Activated T-cell treated with anti-CD3 and anti-CD28 coated beads, Interleukin-2, amount 50 U/mL, for 48 hours (primary cell): ENCODE data around the gene CCDC9.
A peak's percentile ranks its signal among the peaks of the same experiment; 100 is the strongest.

ENCODE experiments used
- DNase-seq, 2 experiments: peaks; one replicate each; pipeline ENCODE4 v3.0.0-alpha.2; 2020

Gene CCDC9

DNA sequence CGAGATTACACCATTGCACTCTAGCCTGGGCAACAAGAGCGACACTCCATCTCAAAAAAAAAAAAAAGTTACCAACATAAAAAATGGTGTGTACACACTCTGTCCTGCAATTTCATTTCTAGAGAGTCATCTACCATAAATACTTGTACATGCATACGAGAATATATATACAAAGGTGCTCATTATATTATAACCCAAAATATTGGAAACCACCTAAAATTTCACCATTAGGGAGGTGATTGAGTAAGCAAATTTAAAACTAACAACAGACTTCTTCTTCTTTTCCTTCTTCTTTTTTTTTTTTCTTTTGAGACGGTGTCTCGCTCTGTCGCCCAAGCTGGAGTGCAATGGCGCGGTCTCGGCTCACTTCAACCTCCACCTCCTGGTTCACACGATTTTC lies 45.9 kb downstream of the CCDC9 start:
- no peak for DNase-seq

DNA sequence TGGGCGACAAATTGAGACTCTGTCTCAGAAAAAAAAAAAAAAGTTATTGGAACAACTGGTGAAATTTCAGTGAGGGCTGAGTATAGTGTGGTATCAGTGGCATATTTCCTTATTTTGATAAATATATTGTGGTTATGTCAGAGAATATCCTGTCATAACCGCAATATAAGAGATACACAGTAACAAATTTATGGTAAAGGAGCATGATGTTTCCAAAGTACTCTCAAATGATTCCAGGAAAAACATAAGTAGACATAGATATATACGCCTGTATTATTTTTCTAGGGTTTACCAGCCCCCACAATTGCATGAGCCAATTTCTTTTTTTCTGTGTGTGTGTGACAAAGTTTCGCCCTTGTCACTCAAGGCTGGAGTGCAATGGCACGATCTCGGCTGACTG lies 47.6 kb downstream of the CCDC9 start:
- no peak for DNase-seq

DNA sequence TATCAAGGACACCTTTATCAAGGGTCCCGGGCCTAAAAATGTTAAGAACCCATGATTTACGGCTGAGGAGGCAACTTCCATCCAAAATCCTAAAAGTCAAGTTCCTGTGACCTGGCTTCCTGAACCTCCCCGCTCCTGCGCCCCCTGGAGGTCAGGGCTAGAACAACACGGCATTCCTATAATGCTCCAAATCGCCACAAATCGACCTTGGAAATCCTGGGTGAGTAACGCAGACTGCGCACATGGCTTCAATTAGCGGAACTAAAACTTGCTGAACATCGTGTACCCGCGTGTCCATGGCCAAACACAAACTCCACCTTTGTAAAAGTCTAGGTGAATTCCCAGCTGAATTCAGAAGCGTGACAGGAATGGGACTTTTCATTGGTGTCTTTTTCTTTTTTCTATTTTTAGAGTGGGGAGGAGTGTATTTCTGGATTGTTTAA lies 49.0 kb downstream of the CCDC9 start:
- peak; percentile 67 to 68 for DNase-seq

DNA sequence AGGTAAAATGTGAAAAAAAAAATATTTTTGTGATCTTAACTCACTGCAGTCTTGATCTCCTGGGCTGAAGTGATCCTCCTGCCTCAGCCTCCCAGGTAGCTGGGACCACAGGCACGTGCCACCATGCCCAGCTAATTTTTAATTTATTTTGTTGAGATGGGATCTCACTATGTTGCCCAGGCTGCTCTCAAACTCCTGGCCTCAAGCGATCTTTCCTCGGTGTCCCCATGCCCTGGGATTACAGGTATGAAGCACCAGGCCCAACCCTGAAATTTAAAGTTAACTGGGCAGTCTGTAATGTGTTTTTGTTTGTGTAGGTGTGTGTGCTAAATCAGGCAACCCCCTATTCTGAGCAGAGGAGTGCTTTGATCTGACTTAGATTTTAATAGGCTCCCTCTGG lies 50.0 kb downstream of the CCDC9 start:
- no peak for DNase-seq

DNA sequence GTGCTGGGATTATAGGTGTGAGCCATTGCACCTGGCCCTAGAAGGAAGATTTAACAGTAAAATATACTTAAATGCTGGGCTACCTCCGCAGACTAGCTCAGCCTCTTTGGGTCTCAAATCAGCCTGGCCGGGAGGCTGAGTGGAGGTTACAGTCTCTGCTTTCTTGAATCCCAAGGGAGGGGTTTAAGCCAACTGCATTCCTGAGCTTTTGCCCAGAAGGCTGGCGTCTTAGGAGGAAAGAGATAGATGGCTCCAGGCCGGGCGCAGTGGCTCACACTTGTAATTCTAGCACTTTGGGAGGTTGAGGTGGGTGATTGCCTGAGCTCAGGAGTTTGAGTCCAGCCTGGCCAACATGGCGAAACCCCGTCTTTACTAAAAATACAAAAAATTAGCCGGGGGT lies 52.7 kb downstream of the CCDC9 start:
- DNase-seq: no peak

DNA sequence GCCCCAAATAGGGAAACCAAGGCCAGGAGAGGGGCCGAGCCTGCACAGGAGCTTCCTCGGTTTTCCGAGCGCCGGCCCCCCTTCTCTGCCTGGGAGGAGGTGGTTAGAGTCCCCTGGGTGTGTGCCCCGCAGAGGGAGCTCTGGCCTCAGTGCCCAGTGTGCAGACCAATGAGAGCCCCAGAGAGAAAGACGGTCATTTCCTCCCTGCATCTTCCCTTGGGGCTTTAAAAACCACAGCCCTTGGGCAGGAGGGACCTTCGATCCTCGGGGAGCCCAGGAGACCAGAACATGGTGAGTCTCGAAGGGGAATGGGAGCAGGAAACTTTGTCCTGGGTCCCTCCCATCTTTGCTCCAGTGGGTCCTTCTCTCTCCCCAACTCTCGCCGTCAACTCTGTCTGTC lies 53.3 kb downstream of the CCDC9 start, which contains the start of gene C5AR1:
Gene C5AR1, plus strand, starts transcription at position 254 of the 400 bp plus-strand sequence. Its CDS starts 35 bp downstream, at position 289.
- DNase-seq: no peak

DNA sequence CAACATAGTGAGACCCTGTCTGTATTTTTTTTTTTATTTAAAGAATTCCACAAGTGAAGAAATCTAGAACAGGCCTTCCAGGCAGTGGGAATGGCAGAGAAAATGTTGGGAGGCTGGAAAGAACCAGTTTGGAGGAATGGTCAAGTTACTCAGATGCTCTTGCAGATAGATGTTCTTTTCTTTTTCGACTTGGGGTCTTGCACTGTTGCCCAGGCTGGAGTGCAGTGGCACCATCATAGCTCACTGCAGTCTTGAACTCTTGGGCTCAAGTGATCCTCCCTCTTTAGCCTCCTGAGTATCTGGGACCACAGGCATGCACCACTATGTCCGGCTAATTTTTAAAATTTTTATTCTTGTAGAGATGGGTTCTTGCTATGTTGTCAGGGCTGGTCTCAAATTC lies 54.0 kb downstream of the CCDC9 start:
- DNase-seq: no peak

DNA sequence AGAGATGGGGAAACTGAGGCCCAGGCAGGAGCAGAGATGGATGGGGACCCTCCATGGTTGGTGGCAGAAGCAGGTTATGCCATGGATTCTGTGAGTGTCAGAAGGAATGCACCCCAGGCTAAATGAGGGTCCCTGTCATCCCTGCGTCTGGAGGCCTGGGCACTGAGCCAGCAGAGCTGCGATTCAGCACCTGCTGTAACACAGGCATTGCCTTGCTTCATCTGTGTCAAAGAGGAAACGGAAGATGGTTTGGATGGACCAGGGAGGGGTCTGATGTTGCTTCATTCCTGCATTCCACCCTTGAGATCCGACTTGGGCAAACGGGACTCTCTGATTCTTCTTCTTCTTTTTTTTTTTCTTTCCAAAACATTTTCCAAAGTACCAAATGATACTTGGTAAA lies 54.5 kb downstream of the CCDC9 start:
- DNase-seq: no peak

DNA sequence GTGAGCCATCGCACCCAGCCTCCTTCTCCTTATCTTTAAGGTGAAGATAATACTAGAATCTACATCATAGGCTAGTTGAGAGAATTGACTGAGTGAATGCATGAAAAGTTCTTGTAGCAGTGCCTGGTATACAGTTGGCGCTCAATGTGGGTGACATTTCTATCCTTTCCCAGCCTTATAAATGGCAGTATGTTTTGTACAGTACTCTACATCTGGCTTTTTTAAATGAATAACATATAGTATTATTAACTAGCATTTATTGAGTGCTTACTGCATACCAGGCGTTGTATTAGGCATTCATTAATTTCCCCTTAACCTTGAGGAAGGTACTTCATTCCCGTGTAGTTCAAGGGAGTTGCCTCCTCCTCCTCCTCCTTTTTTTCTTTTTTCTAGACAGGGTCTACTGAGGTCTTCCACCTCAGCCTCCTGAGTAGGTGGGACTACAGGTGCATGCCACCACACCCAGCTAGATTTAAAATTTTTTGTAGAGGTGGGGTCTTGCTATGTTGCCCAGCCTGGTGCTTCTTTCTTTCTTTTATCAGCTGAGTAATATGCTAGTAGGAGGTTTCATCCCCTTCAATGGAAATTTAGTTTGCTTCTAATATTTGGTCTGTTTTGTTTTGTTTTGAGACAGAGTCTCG lies 56.2 kb downstream of the CCDC9 start:
- no peak for DNase-seq

DNA sequence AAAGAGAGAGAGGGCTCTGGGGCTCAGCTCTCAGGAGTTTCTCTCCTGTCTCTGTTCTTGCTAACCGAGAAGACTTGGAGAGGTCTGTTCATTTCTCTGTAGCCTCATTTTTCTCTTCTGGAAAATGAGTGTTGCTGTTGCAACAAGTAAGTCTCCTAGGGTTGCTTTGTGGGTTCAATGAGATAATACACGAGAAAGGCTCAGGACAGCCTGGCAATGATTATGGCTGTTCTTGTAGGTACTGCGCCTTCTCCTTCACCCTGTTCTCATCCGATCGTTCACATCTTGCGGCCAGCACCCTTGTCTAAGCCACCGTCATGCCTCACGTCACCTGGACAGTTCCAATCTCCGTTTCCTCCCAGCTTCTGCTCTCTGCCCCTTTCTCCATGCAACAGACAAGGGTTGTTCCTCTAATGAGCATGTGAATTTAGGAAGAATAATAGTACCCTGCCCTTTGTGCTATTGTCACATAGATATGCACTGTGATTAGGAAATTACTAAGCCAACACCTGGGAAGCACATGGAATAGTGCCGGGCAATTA lies 57.5 kb downstream of the CCDC9 start:
- no peak for DNase-seq

DNA sequence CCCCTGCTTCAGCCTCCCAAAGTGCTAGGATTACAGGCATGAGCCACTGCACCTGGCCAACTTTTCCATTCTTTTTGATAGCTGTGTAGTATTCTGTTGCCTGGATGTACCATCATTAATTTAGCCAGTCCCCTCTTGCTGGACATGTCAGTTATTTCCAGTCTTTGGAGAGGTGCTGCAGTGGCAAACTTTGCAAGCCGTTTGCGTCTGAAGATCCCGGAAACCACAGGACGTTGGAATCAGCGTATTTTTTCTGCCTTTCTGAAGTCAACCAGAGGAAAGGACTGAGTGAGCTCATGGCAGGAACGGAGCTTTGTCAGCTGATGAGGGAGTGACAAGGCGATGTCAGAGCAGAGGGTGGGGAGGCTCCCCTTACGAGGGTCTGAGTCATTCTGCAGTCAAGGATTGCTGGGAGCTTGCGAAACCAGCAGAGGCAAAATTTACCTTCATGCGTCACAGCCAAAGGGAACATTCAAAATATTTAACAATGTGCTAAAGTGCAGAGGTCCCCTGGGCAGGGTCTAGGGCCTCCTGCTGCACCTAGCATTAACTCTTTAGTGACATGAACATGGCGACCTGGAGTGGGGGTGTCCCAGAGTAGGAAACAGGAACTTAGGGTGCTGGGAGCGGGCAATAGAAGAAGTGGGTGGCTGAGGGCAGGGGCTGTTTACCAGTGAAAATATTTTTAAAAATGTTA lies 58.9 kb downstream of the CCDC9 start:
- DNase-seq: peak in 1 of 2 experiments; percentile 41

DNA sequence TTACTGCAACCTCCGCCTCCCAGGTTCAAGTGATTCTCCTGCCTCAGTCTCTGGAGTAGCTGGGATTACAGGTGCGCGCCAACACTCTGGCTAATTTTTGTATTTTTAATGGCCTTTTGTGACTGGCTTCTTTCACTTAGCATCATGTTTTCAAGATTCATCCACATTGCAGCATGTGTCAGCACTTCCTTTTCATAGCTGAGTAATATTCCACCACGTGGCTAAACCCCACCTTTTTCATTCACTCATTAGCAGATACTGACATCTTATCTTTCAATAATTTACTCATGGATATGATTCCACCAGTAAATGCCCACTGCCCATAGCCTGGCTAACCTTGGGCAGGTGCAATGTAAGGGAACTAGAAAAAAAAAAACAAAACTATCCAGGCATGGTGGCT lies 60.2 kb downstream of the CCDC9 start:
- DNase-seq: no peak

DNA sequence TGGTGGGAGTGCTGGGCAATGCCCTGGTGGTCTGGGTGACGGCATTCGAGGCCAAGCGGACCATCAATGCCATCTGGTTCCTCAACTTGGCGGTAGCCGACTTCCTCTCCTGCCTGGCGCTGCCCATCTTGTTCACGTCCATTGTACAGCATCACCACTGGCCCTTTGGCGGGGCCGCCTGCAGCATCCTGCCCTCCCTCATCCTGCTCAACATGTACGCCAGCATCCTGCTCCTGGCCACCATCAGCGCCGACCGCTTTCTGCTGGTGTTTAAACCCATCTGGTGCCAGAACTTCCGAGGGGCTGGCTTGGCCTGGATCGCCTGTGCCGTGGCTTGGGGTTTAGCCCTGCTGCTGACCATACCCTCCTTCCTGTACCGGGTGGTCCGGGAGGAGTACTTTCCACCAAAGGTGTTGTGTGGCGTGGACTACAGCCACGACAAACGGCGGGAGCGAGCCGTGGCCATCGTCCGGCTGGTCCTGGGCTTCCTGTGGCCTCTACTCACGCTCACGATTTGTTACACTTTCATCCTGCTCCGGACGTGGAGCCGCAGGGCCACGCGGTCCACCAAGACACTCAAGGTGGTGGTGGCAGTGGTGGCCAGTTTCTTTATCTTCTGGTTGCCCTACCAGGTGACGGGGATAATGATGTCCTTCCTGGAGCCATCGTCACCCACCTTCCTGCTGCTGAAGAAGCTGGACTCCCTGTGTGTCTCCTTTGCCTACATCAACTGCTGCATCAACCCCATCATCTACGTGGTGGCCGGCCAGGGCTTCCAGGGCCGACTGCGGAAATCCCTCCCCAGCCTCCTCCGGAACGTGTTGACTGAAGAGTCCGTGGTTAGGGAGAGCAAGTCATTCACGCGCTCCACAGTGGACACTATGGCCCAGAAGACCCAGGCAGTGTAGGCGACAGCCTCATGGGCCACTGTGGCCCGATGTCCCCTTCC lies 63.9 kb downstream of the CCDC9 start:
- no peak for DNase-seq
